Measurements from ENCODE around the gene CPNE4.

CPNE4 gene

GRCh38 chr3:131636266-131636775, 398.5 kb downstream of the CPNE4 start:
- no peak overlapping the region for H3K27ac ChIP-seq
- no peak for DNase-seq (ENCODE audit: low read depth, low spot score)

- H3K27ac ChIP-seq, result no peak overlapping the region
- DNase-seq (ENCODE audit: low read depth, low spot score), result no peak
These were observed 404.0 kb downstream of the CPNE4 start for GRCh38 chr3:131630807-131631206.

- no peak overlapping the region for H3K27ac ChIP-seq
- DNase-seq (ENCODE audit: low read depth, low spot score), result no peak
These were observed 404.7 kb downstream of the CPNE4 start for GRCh38 chr3:131630097-131630496.

- DNase-seq (ENCODE audit: low read depth, low spot score), result no peak
- no peak overlapping the region for H3K27ac ChIP-seq
These were observed 411.4 kb downstream of the CPNE4 start for GRCh38 chr3:131623431-131623830.

- H3K27ac ChIP-seq, result no peak overlapping the region
- no peak for DNase-seq (ENCODE audit: low read depth, low spot score)
These were observed 412.1 kb downstream of the CPNE4 start for GRCh38 chr3:131622726-131623125.

GRCh38 chr3:131620977-131621376, 413.8 kb downstream of the CPNE4 start:
- no peak overlapping the region for H3K27ac ChIP-seq
- no peak for DNase-seq (ENCODE audit: low read depth, low spot score)

- no peak for DNase-seq (ENCODE audit: low read depth, low spot score)
- no peak overlapping the region for H3K27ac ChIP-seq
These were observed 415.0 kb downstream of the CPNE4 start for GRCh38 chr3:131619821-131620220.

- DNase-seq (ENCODE audit: low read depth, low spot score), result no peak
- H3K27ac ChIP-seq, result no peak overlapping the region
These were observed 418.1 kb downstream of the CPNE4 start for GRCh38 chr3:131616719-131617118.

- H3K27ac ChIP-seq, result no peak overlapping the region
- DNase-seq (ENCODE audit: low read depth, low spot score), result no peak
These were observed 422.1 kb downstream of the CPNE4 start for GRCh38 chr3:131612745-131613144.

- no peak for DNase-seq (ENCODE audit: low read depth, low spot score)
- no peak overlapping the region for H3K27ac ChIP-seq
These were observed 424.6 kb downstream of the CPNE4 start for GRCh38 chr3:131610174-131610573.

- DNase-seq (ENCODE audit: low read depth, low spot score), result no peak
- H3K27ac ChIP-seq, result no peak overlapping the region
These were observed 426.1 kb downstream of the CPNE4 start for GRCh38 chr3:131608741-131609140.

GRCh38 chr3:131608296-131608695, 426.5 kb downstream of the CPNE4 start:
- no peak overlapping the region for H3K27ac ChIP-seq
- DNase-seq (ENCODE audit: low read depth, low spot score), result no peak

GRCh38 chr3:131605916-131606315, 428.9 kb downstream of the CPNE4 start:
- no peak overlapping the region for H3K27ac ChIP-seq
- no peak for DNase-seq (ENCODE audit: low read depth, low spot score)

- DNase-seq (ENCODE audit: low read depth, low spot score), result no peak
- no peak overlapping the region for H3K27ac ChIP-seq
These were observed 432.6 kb downstream of the CPNE4 start for GRCh38 chr3:131602011-131602779.

- no peak overlapping the region for H3K27ac ChIP-seq
- no peak for DNase-seq (ENCODE audit: low read depth, low spot score)
These were observed 437.0 kb downstream of the CPNE4 start for GRCh38 chr3:131597816-131598215.

- no peak overlapping the region for H3K27ac ChIP-seq
- DNase-seq (ENCODE audit: low read depth, low spot score), result peak; percentile 5
These were observed 437.9 kb downstream of the CPNE4 start for GRCh38 chr3:131596884-131597283.

GRCh38 chr3:131591394-131592014, 443.3 kb downstream of the CPNE4 start:
- no peak for DNase-seq (ENCODE audit: low read depth, low spot score)
- H3K27ac ChIP-seq, result no peak overlapping the region

- no peak overlapping the region for H3K27ac ChIP-seq
- DNase-seq (ENCODE audit: low read depth, low spot score), result no peak
These were observed 448.5 kb downstream of the CPNE4 start for GRCh38 chr3:131586277-131586676.

- H3K27ac ChIP-seq, result no peak overlapping the region
- DNase-seq (ENCODE audit: low read depth, low spot score), result no peak
These were observed 452.4 kb downstream of the CPNE4 start for GRCh38 chr3:131582438-131582837.

GRCh38 chr3:131568460-131568859, 466.4 kb downstream of the CPNE4 start:
- no peak overlapping the region for H3K27ac ChIP-seq
- no peak for DNase-seq (ENCODE audit: low read depth, low spot score)

GRCh38 chr3:131564812-131565211, 470.0 kb downstream of the CPNE4 start:
- H3K27ac ChIP-seq, result no peak overlapping the region
- DNase-seq (ENCODE audit: low read depth, low spot score), result no peak

- no peak for DNase-seq (ENCODE audit: low read depth, low spot score)
- H3K27ac ChIP-seq, result no peak overlapping the region
These were observed 473.3 kb downstream of the CPNE4 start for GRCh38 chr3:131561511-131561910.
